HepG2 (cell line): ENCODE measurements around the gene TPRN. TPM values are rescaled to one million over a fixed set of nuclear protein-coding genes. Genes with fewer than 3 reads are reported as not detected.

Experiments used
- ATAC-seq: fragments of 200-7000 bp; cut with Tn5 transposase; 3 replicates; pipeline ENCODE4 v1.9.1; 2020; ENCODE audit warnings: mild to moderate bottlenecking, moderate library complexity
- BruUV-seq: library from RNA; stranded (reverse); fragments of 400-500 nt; replicated peaks from 2 replicates; lab custom pipeline; 2021; lab: Mats Ljungman, UMichigan
- CTCF ChIA-PET: fragments of 300-600 bp; formaldehyde crosslinking; extraction: SDS; loops from one replicate; lab custom pipeline; 2021; ENCODE audit warnings: low total read pairs, inconsistent platforms, low intra/inter-chr PET ratio; lab: Yijun Ruan, JAX
- POLR2A ChIA-PET: fragments of 350-600 bp; sonication (Branson Sonifier 250); formaldehyde crosslinking; loops from one replicate; lab custom pipeline; 2020; ENCODE audit warnings: antibody characterized with exemption, inconsistent platforms; lab: Yijun Ruan, JAX
- DNase-seq: peaks from one replicate; pipeline ENCODE4 v3.0.0-alpha.2; 2015; ENCODE audit warnings: low spot score
- FAIRE-seq: peaks from 3 replicates; lab custom pipeline; 2011; peaks lifted over from hg19 to GRCh38; lab: Jason Lieb, UNC
- H2AFZ ChIP-seq: one replicate; pipeline ENCODE4 v1.6.1; 2011; ENCODE audit warnings: low read length, inconsistent platforms
- H3K27ac ChIP-seq: fragments of 300-600 bp; 3 replicates; pipeline ENCODE4 v1.8.0; 2011; ENCODE audit warnings: mixed run types, mild to moderate bottlenecking, mixed read lengths, low read length, inconsistent platforms; ENCODE audit not compliant: insufficient read depth; ENCODE audit errors: extremely low read length
- H3K27me3 ChIP-seq, 2 experiments: fragments of 200-600 bp in 1 of 2; 2 replicates in 1 of 2; 3 replicates in 1 of 2; pipeline versions ENCODE4 v1.6.0 to v1.8.0; 2011; ENCODE audit warnings: low read length in 2 of 2, mild to moderate bottlenecking in 2 of 2, moderate library complexity in 2 of 2, inconsistent platforms in 1 of 2; ENCODE audit not compliant: insufficient read depth in 2 of 2, control insufficient read depth in 1 of 2
- H3K36me3 ChIP-seq, 2 experiments: fragments of 200-600 bp in 1 of 2; replicated peaks in 1 of 2; 2 replicates in 1 of 2; 3 replicates in 1 of 2; pipeline versions ENCODE4 v1.5.1 to v1.8.0; 2011; ENCODE audit warnings: low read length in 2 of 2, inconsistent platforms in 1 of 2; ENCODE audit not compliant: insufficient read depth in 2 of 2, control insufficient read depth in 1 of 2
- H3K4me1 ChIP-seq: 2 replicates; pipeline ENCODE4 v1.5.1; 2012; ENCODE audit warnings: low read length, inconsistent platforms; ENCODE audit not compliant: insufficient read depth
- H3K4me2 ChIP-seq: 2 replicates; pipeline ENCODE4 v1.6.0; 2011; ENCODE audit warnings: low read depth, low read length, inconsistent platforms
- H3K4me3 ChIP-seq, 3 experiments: fragments of 200-600 bp in 1 of 3; sonication (generic), shearing (Covaris generic) in 1 of 3; replicated peaks in 1 of 3; 2 replicates each; pipeline ENCODE4 v1.5.1; 2011 to 2016; ENCODE audit warnings: low read length in 3 of 3, inconsistent platforms in 2 of 3, low read depth in 2 of 3, mild to moderate bottlenecking in 2 of 3, control low read depth in 1 of 3, mixed read lengths in 1 of 3; ENCODE audit not compliant: insufficient read depth in 1 of 3
- H3K79me2 ChIP-seq: one replicate; pipeline ENCODE4 v1.6.1; 2011; ENCODE audit warnings: low read length, inconsistent platforms; ENCODE audit not compliant: insufficient read depth
- H3K9ac ChIP-seq: 2 replicates; pipeline ENCODE4 v1.6.0; 2011; ENCODE audit warnings: mild to moderate bottlenecking, low read depth, low read length, inconsistent platforms; ENCODE audit not compliant: insufficient read depth
- H3K9me3 ChIP-seq: 2 replicates; pipeline ENCODE4 v1.5.1; 2012; ENCODE audit warnings: mild to moderate bottlenecking, low read length
- H4K20me1 ChIP-seq: 2 replicates; pipeline ENCODE4 v1.6.0; 2011; ENCODE audit warnings: inconsistent platforms, mild to moderate bottlenecking, low read length, moderate library complexity; ENCODE audit not compliant: insufficient read depth
- AGO1 ChIP-seq: fragments of 200-400 bp; formaldehyde crosslinking; IDR thresholded peaks from 2 replicates; pipeline ENCODE4 v1.6.1; 2017; ENCODE audit warnings: mild to moderate bottlenecking, low read depth, low read length, moderate library complexity; ENCODE audit not compliant: poor library complexity, severe bottlenecking
- AGO2 ChIP-seq: fragments of 200-400 bp; formaldehyde crosslinking; optimal IDR thresholded peaks from 2 replicates; pipeline ENCODE3; 2017; ENCODE audit warnings: mild to moderate bottlenecking, low read depth, low read length, moderate library complexity
- AKAP8 ChIP-seq: sonication (generic); formaldehyde crosslinking; IDR thresholded peaks from 2 replicates; pipeline ENCODE4 v1.5.1; 2020; ENCODE audit warnings: mild to moderate bottlenecking, missing genetic modification reagents
- ATF7 ChIP-seq, 2 experiments: fragments of 450-650 bp in 1 of 2; sonication (generic) in 1 of 2; formaldehyde crosslinking in 1 of 2; IDR thresholded peaks; 2 replicates each; pipeline versions ENCODE4 v1.4.0 to v1.6.1; 2016 to 2020; ENCODE audit warnings: antibody characterized with exemption in 1 of 2, mild to moderate bottlenecking in 1 of 2, missing genetic modification reagents in 1 of 2
- KLF15 ChIP-seq: sonication (generic); formaldehyde crosslinking; IDR thresholded peaks from 2 replicates; pipeline ENCODE4 v1.8.1; 2023; ENCODE audit warnings: borderline replicate concordance, mild to moderate bottlenecking, inconsistent platforms, missing genetic modification reagents, mixed read lengths
- MEIS1 ChIP-seq: sonication (generic); formaldehyde crosslinking; IDR thresholded peaks from 2 replicates; pipeline ENCODE4 v1.9.0; 2021; ENCODE audit warnings: mild to moderate bottlenecking, missing genetic modification reagents, moderate library complexity, borderline replicate concordance
- PATZ1 ChIP-seq: sonication (generic); formaldehyde crosslinking; IDR thresholded peaks from 2 replicates; pipeline ENCODE4 v1.4.0; 2020; ENCODE audit warnings: missing genetic modification reagents
- SOX5 ChIP-seq: IDR thresholded peaks from 2 replicates; pipeline ENCODE4 v1.6.1; 2016; ENCODE audit warnings: borderline replicate concordance
- WGBS: methylation state at CpG from one replicate; pipeline ENCODE4 v1.1.6; 2017; ENCODE audit warnings: low lambda C conversion rate; 5-methylcytosine and 5-hydroxymethylcytosine counted together
- in situ Hi-C: cut with HindIII; loops from 2 replicates; pipeline ENCODE4 v1.10.0; 2017; ENCODE audit warnings: low pct_unique_long_range_greater_than_20kb; ENCODE audit not compliant: extremely low pct_ligation_motif_present
- intact Hi-C: fragments of 100-400 bp; cut with micrococcal nuclease; formaldehyde crosslinking; loops from one replicate; pipeline ENCODE4 v1.10.0; 2022; ENCODE audit not compliant: unreplicated experiment
- polyA plus RNA-seq, 8 experiments: library from polyadenylated mRNA; depleted of rRNA in 3 of 8; stranded (reverse) in 7 of 8; unstranded in 1 of 8; fragments of >200 nt; fragmentation: Illumina TruSeq in 4 of 8; extraction: Trizol in 4 of 8; gene quantifications; 2 replicates each; pipeline versions ENCODE4 v1.2.1 to v1.2.3, GENCODE V29; 2011 to 2016; ENCODE audit warnings: low read depth in 4 of 8, missing spikeins in 1 of 8, mixed read lengths in 1 of 8; ENCODE audit not compliant: insufficient read depth in 1 of 8
- total RNA-seq, 5 experiments: library from RNA; depleted of rRNA; stranded (reverse); fragments of >200 nt; fragmentation: Illumina TruSeq; extraction: Trizol; gene quantifications; 2 replicates each; pipeline ENCODE4 v1.2.3, GENCODE V29; 2016; ENCODE audit warnings: low read depth in 1 of 5
- TF ChIP-seq, protein P1 (sequence below): sonication (generic); formaldehyde crosslinking; IDR thresholded peaks from one replicate; pipeline ENCODE4 v1.5.1; 2020; ENCODE audit warnings: mild to moderate bottlenecking, missing genetic modification reagents; ENCODE audit errors: not compliant biosample characterization

The TPRN gene
- total and polyA plus RNA-seq, 2 of the 13 experiments (the other 11 are each of a cell fraction or from before 2014, with no cell fraction given) = 10.1 to 19.2 TPM

DNA sequence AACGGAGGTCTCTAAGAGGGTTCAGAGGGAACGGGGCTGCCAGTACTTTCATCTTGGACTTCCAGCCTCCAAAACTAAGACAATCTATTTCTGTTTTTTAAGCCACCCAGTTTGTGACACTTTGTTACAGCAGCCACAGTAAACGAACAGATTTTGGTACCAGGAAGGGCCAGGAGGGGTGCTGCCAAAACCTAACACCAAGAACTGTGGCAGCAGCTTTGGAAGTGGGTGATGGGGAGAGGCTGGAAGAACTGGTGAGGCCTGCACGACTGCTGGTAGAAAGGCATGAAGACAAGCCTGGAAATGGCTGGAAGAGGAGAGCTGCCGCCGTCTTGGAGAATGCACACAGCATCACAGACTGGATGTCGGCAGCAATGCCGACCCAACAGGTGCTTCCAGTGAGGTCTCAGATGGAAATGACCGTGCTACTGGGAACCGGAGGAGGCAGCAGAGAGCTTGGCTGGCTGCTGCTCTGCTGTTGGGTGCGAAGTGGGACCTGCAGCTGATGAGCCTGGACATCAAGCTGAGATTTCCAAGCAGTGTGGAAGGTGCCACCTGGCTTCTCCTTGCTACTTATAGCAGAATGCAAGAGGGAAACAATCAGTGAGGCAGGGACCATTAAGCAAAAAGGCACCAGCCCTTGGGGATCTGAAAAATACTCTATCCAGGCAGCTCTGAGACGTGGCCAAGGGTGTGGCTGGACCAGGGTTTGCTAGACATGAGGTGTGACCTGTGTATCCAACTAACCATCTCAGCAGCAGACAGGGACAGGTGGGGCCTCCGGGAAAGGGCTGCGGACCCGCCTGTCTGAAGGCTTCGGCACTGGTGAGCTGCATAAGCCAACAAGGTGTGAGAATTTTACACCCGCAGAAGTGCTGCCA is 24.0 kb downstream of the TPRN start (continued):
- TF ChIP-seq SOX5 (no peak), MEIS1 (no peak), PATZ1 (CRISPR knock-in tag) (0 out of 2 replicates have a peak, but pooled peaks have one; percentile 21)

DNA sequence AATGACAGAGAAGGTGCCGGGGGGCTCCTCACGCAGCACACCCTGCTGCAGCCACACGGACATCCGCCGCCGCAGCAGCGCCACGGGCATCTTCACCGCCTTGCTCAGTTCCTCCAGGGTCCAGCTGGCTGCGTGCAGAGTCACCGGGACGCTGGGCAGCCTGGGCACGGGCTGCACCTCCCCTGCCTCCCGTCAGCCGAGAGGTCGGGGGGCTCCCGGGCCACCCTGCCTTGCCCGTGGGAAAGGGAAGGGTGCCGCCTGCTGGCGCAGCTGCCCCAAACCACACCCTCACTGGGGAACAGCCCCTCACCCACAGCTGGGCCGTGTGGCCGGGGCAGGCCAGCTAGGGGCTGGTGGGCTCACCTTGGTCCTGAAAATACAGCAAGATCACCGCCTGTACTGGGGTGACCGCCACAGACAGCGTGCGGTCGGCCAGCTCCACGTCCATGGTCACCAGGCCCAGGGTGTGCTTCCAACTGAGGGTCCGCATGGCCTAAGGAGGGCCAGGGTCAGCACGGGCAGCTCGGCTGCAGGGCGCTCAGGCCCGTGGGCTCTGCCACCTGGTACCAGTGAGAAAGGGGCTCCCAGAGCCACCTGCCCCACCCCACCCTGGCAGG is 25.1 kb downstream of the TPRN start:
- Histone ChIP-seq H3K36me3 (peaks cover 3 to 6% of the 10 kb centered on the region in 2 experiments; a peak in 2 of 5 replicates), H3K4me1 (0 out of 2 replicates have a peak, but pooled peaks cover under 1% of the 10 kb centered on the region), H3K4me2 (no peak overlapping the region), H2AFZ (no peak overlapping the region), H3K9ac (no peak overlapping the region), H3K27ac (no peak overlapping the region), H3K79me2 (no peaks in the 10 kb centered on the region), H4K20me1 (no peaks in the 10 kb centered on the region), H3K27me3 (peaks cover 0 to 18% of the 10 kb centered on the region in 2 experiments; a peak in 3 of 5 replicates), H3K4me3 (no peak overlapping the region), H3K9me3 (no peaks in the 10 kb centered on the region)
- POLR2A ChIA-PET = interaction anchor here (1.4 to 1.6 kb wide), 3 partner anchors 25 to 102 kb away, joined by 3 to 6 read pairs (median 3); partner anchors contain the start of genes TOR4A and TPRN
- intact Hi-C loops (loop anchor here (10.0 kb wide), 1 partner anchor 61 kb away; the partner anchor contains the start of gene DPP7), in situ Hi-C loops (no loop called here)
- no peak for DNase-seq
- FAIRE-seq = no peak
- no TSS peak for BruUV-seq
- WGBS = 92% methylated on average over 19 of the region's 33 CpGs
- ATAC-seq = no peak
- CTCF ChIA-PET = no interaction called here
- TF ChIP-seq AGO1 (peak; percentile 18), AGO2 (peak; percentile 95), KLF15 (no peak), ATF7 (IDR thresholded peaks at IDR 0.05) (no peak), ATF7 (CRISPR knock-in tag; IDR thresholded peaks at IDR 0.05) (no peak), AKAP8 (CRISPR knock-in tag) (0 out of 2 replicates have a peak, but pooled peaks have one; percentile 32)
- TF ChIP-seq, protein P1, sequence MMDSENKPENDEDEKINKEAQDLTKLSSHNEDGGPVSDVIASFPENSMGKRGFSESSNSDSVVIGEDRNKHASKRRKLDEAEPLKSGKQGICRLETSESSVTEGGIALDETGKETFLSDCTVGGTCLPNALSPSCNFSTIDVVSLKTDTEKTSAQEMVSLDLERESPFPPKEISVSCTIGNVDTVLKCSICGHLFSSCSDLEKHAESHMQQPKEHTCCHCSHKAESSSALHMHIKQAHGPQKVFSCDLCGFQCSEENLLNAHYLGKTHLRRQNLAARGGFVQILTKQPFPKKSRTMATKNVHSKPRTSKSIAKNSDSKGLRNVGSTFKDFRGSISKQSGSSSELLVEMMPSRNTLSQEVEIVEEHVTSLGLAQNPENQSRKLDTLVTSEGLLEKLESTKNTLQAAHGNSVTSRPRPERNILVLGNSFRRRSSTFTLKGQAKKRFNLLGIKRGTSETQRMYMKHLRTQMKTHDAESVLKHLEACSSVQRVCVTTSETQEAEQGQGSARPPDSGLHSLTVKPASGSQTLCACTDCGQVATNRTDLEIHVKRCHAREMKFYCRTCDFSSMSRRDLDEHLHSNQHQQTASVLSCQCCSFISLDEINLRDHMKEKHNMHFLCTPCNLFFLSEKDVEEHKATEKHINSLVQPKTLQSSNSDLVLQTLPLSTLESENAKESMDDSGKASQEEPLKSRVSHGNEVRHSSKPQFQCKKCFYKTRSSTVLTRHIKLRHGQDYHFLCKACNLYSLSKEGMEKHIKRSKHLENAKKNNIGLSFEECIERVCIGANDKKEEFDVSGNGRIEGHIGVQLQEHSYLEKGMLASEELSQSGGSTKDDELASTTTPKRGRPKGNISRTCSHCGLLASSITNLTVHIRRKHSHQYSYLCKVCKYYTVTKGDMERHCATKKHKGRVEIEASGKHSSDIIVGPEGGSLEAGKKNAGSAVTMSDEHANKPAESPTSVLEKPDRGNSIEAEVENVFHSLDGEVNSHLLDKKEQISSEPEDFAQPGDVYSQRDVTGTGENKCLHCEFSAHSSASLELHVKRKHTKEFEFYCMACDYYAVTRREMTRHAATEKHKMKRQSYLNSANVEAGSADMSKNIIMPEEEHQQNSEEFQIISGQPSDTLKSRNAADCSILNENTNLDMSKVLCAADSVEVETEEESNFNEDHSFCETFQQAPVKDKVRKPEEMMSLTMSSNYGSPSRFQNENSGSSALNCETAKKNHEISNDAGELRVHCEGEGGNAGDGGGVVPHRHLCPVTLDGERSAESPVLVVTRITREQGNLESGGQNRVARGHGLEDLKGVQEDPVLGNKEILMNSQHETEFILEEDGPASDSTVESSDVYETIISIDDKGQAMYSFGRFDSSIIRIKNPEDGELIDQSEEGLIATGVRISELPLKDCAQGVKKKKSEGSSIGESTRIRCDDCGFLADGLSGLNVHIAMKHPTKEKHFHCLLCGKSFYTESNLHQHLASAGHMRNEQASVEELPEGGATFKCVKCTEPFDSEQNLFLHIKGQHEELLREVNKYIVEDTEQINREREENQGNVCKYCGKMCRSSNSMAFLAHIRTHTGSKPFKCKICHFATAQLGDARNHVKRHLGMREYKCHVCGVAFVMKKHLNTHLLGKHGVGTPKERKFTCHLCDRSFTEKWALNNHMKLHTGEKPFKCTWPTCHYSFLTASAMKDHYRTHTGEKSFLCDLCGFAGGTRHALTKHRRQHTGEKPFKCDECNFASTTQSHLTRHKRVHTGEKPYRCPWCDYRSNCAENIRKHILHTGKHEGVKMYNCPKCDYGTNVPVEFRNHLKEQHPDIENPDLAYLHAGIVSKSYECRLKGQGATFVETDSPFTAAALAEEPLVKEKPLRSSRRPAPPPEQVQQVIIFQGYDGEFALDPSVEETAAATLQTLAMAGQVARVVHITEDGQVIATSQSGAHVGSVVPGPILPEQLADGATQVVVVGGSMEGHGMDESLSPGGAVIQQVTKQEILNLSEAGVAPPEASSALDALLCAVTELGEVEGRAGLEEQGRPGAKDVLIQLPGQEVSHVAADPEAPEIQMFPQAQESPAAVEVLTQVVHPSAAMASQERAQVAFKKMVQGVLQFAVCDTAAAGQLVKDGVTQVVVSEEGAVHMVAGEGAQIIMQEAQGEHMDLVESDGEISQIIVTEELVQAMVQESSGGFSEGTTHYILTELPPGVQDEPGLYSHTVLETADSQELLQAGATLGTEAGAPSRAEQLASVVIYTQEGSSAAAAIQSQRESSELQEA (CRISPR knock-in tag) = no peak
